ENCODE results near the gene RPTOR. TPM values are rescaled to one million over a fixed set of nuclear protein-coding genes. Genes with fewer than 3 reads are reported as not detected.

RPTOR gene
- total RNA-seq, 1 experiment from 2014 or later: 66.7 TPM

DNA sequence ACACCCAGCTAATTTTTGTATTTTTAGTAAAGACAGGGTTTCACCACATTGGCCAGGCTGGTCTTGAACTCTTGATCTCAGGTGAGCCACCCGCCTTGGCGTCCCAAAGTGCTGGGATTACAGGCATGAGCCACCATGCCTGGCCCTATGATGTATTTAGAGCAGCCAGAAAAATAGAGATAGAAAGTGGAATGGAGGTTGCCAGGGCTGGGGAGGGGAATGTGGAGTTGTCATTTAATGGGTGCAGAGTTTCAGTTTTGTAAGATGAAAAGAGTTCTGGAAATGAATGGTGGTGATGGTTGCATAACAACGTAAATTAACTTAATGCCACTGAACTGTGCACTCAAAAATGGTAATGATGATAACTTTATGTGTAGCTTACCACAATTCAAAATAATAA lies 36.7 kb upstream of the RPTOR start:
- Mint-ChIP-seq H3K27ac (ENCODE audit: unreplicated experiment) (no peak overlapping the region), H3K36me3 (ENCODE audit: insufficient read depth, unreplicated experiment) (no peaks in the 10 kb centered on the region), H3K27me3 (ENCODE audit: insufficient read depth, unreplicated experiment) (peaks cover 6% of the 10 kb centered on the region), H3K9me3 (ENCODE audit: unreplicated experiment) (no peaks in the 10 kb centered on the region), H3K4me1 (ENCODE audit: low read depth, unreplicated experiment) (no peaks in the 10 kb centered on the region), H3K4me3 (ENCODE audit: unreplicated experiment) (no peak overlapping the region)
- Histone ChIP-seq H3K36me3 (ENCODE audit: control insufficient read depth, insufficient read depth, low read length) (no peaks in the 10 kb centered on the region), H3K4me1 (no peaks in the 10 kb centered on the region), H3K4me3 (ENCODE audit: low read depth, low read length) (no peak overlapping the region), H3K27me3 (replicated peaks; ENCODE audit: control insufficient read depth, insufficient read depth, low read length) (no peaks in the 10 kb centered on the region), H3K9me3 (no peaks in the 10 kb centered on the region)
- CTCF ChIA-PET: no interaction called here
- POLR2A ChIA-PET: interaction anchor here (0.6 kb wide), 1 partner anchor 53 kb away, joined by 3 read pairs; no protein-coding TSS in a partner anchor
- no TSS peak for BruUV-seq (replicated peaks)
- TF ChIP-seq, protein P1, sequence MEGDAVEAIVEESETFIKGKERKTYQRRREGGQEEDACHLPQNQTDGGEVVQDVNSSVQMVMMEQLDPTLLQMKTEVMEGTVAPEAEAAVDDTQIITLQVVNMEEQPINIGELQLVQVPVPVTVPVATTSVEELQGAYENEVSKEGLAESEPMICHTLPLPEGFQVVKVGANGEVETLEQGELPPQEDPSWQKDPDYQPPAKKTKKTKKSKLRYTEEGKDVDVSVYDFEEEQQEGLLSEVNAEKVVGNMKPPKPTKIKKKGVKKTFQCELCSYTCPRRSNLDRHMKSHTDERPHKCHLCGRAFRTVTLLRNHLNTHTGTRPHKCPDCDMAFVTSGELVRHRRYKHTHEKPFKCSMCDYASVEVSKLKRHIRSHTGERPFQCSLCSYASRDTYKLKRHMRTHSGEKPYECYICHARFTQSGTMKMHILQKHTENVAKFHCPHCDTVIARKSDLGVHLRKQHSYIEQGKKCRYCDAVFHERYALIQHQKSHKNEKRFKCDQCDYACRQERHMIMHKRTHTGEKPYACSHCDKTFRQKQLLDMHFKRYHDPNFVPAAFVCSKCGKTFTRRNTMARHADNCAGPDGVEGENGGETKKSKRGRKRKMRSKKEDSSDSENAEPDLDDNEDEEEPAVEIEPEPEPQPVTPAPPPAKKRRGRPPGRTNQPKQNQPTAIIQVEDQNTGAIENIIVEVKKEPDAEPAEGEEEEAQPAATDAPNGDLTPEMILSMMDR (IDR thresholded peaks at IDR 0.05; ENCODE audit: insufficient read depth in 1 of 2, low read depth in 1 of 2, low read length in 1 of 2, severe bottlenecking in 1 of 2, unreplicated experiment in 1 of 2): no peak
- no peak for DNase-seq
- intact Hi-C loops (cut with micrococcal nuclease; ENCODE audit: unreplicated experiment): no loop called here

DNA sequence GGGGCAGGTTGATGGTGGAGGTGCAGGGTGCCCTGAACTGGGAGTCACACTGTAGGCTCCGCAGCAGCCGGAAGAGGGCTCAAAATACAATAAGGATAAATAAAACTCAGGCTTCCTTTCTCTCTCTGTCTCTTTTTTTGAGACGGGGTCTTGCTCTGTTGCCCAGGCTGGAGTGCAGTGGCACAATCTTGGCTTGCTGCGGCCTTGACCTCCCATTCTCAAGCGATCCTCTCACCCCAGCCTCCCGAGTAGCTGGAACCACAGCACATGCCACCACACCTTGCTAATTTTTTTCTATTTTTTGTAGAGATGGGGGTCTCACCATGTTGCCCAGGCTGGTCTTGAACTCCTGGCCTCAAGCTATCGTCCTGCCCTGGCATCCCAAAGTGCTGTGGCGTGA lies 35.3 kb upstream of the RPTOR start:
- ChIA-PET CTCF (no interaction called here), POLR2A (no interaction called here)
- Mint-ChIP-seq H3K4me1 (ENCODE audit: low read depth, unreplicated experiment) (no peaks in the 10 kb centered on the region), H3K9me3 (ENCODE audit: unreplicated experiment) (no peaks in the 10 kb centered on the region), H3K27ac (ENCODE audit: unreplicated experiment) (no peak overlapping the region), H3K4me3 (ENCODE audit: unreplicated experiment) (no peak overlapping the region), H3K27me3 (ENCODE audit: insufficient read depth, unreplicated experiment) (peaks cover 6% of the 10 kb centered on the region), H3K36me3 (ENCODE audit: insufficient read depth, unreplicated experiment) (no peaks in the 10 kb centered on the region)
- DNase-seq: no peak
- BruUV-seq (replicated peaks): no TSS peak
- no peaks in the 10 kb centered on the region for H3K9me3 ChIP-seq
- no peaks in the 10 kb centered on the region for H3K27me3 ChIP-seq (replicated peaks; ENCODE audit: control insufficient read depth, insufficient read depth, low read length)
- no peak overlapping the region for H3K4me3 ChIP-seq (ENCODE audit: low read depth, low read length)
- TF ChIP-seq, protein P1 (IDR thresholded peaks at IDR 0.05; ENCODE audit: insufficient read depth in 1 of 2, low read depth in 1 of 2, low read length in 1 of 2, severe bottlenecking in 1 of 2, unreplicated experiment in 1 of 2): no peak
- H3K4me1 ChIP-seq: no peaks in the 10 kb centered on the region
- intact Hi-C loops (cut with micrococcal nuclease; ENCODE audit: unreplicated experiment): no loop called here
- no peaks in the 10 kb centered on the region for H3K36me3 ChIP-seq (ENCODE audit: control insufficient read depth, insufficient read depth, low read length)

DNA sequence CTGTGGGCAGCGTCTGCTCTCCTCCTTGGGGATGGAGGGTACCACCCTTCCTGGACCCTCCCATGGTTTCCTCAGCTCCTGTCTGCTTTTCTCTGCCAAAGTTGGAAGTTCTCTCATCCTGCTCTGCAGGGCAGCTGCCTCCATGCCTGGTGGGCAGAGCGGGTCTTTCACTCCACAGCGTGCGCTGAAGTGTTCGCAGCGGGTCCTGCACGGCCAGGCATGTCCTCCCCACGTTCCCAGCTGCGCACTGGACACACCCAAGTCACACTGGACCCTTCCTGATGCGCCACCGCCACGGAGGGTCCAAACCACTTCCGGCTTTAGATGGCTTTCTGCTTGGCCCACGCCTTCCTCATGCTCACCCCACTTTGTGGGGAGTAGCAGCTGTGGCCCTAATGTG lies 34.5 kb upstream of the RPTOR start:
- no peaks in the 10 kb centered on the region for H3K9me3 Mint-ChIP-seq (ENCODE audit: unreplicated experiment)
- H3K4me3 Mint-ChIP-seq (ENCODE audit: unreplicated experiment): no peak overlapping the region
- H3K27me3 ChIP-seq (replicated peaks; ENCODE audit: control insufficient read depth, insufficient read depth, low read length): no peaks in the 10 kb centered on the region
- H3K27me3 Mint-ChIP-seq (ENCODE audit: insufficient read depth, unreplicated experiment): peaks cover 4% of the 10 kb centered on the region
- no peaks in the 10 kb centered on the region for H3K4me1 Mint-ChIP-seq (ENCODE audit: low read depth, unreplicated experiment)
- no peak overlapping the region for H3K27ac Mint-ChIP-seq (ENCODE audit: unreplicated experiment)
- POLR2A ChIA-PET: no interaction called here
- CTCF ChIA-PET: no interaction called here
- no peak for DNase-seq
- no peak overlapping the region for H3K4me3 ChIP-seq (ENCODE audit: low read depth, low read length)
- TF ChIP-seq, protein P1 (IDR thresholded peaks at IDR 0.05; ENCODE audit: insufficient read depth in 1 of 2, low read depth in 1 of 2, low read length in 1 of 2, severe bottlenecking in 1 of 2, unreplicated experiment in 1 of 2): no peak
- no peaks in the 10 kb centered on the region for H3K36me3 Mint-ChIP-seq (ENCODE audit: insufficient read depth, unreplicated experiment)
- no peaks in the 10 kb centered on the region for H3K9me3 ChIP-seq
- intact Hi-C loops (cut with micrococcal nuclease; ENCODE audit: unreplicated experiment): no loop called here
- no TSS peak for BruUV-seq (replicated peaks)
- H3K4me1 ChIP-seq: no peaks in the 10 kb centered on the region
- no peaks in the 10 kb centered on the region for H3K36me3 ChIP-seq (ENCODE audit: control insufficient read depth, insufficient read depth, low read length)
